A673 (cell line): Measurements from ENCODE around the gene KLRC4. TPM values are rescaled to one million over a fixed set of nuclear protein-coding genes. Genes with fewer than 3 reads are reported as not detected.
A peak's percentile ranks its signal among the peaks of the same experiment; 100 is the strongest.
"Not testable (repeated sequence)": the region's sequence is repeated elsewhere in the genome, so short reads cannot be mapped to it uniquely, and the experiment has no call there.

Experiments
- BruUV-seq: library from RNA; stranded (reverse); fragments of 400-500 nt; replicated peaks from 2 replicates; lab custom pipeline; 2021; lab: Mats Ljungman, UMichigan
- CTCF ChIA-PET: fragments of 300-600 bp; sonication (Branson Sonifier 250); formaldehyde crosslinking; loops from one replicate; lab custom pipeline; 2022; ENCODE audit warnings: antibody characterized with exemption; lab: Charles Lee
- POLR2A ChIA-PET: fragments of 300-600 bp; sonication (Branson Sonifier 250); formaldehyde crosslinking; loops from one replicate; lab custom pipeline; 2022; ENCODE audit warnings: antibody characterized with exemption; ENCODE audit not compliant: low non-redundant PET; lab: Charles Lee
- DNase-seq: peaks from one replicate; pipeline ENCODE4 v3.0.0-alpha.2; 2015; ENCODE audit warnings: low spot score
- H3K27ac ChIP-seq: fragments of 200-600 bp; sonication (generic); 2 replicates; pipeline ENCODE4 v1.5.1; 2016; ENCODE audit warnings: mixed run types, low read depth, mild to moderate bottlenecking, mixed read lengths, antibody characterized with exemption, low read length; ENCODE audit not compliant: poor library complexity, severe bottlenecking
- H3K27me3 ChIP-seq: fragments of 200-600 bp; sonication (generic); replicated peaks from 2 replicates; pipeline ENCODE4 v1.6.1; 2017; ENCODE audit warnings: mixed run types, low read depth, mild to moderate bottlenecking, mixed read lengths, antibody characterized with exemption, low read length; ENCODE audit not compliant: insufficient read depth, poor library complexity
- H3K36me3 ChIP-seq: fragments of 200-600 bp; sonication (generic); 2 replicates; pipeline ENCODE4 v1.6.1; 2016; ENCODE audit warnings: mixed run types, mild to moderate bottlenecking, mixed read lengths, antibody characterized with exemption, low read length; ENCODE audit not compliant: insufficient read depth, poor library complexity, severe bottlenecking
- H3K4me1 ChIP-seq: fragments of 200-600 bp; sonication (generic); 2 replicates; pipeline ENCODE4 v1.6.1; 2017; ENCODE audit warnings: mixed run types, mild to moderate bottlenecking, mixed read lengths, antibody characterized with exemption, low read length; ENCODE audit not compliant: insufficient read depth, poor library complexity, severe bottlenecking
- H3K4me3 ChIP-seq: fragments of 200-600 bp; sonication (generic); 2 replicates; pipeline ENCODE4 v1.5.1; 2016; ENCODE audit warnings: low read depth, mixed run types, mild to moderate bottlenecking, mixed read lengths, low read length; ENCODE audit not compliant: poor library complexity, severe bottlenecking
- H3K9me3 ChIP-seq: fragments of 200-600 bp; sonication (generic); 2 replicates; pipeline ENCODE4 v1.6.1; 2016; ENCODE audit warnings: mixed run types, low read depth, mild to moderate bottlenecking, mixed read lengths, antibody characterized with exemption, low read length; ENCODE audit not compliant: poor library complexity, severe bottlenecking
- CTCF ChIP-seq: fragments of 300-800, 200-600 bp; sonication (generic); conservative IDR thresholded peaks from 2 replicates; pipeline ENCODE4 v1.5.1; 2017; ENCODE audit warnings: low read depth, mild to moderate bottlenecking, antibody characterized with exemption, low read length, moderate library complexity, mixed read lengths
- EZH2 ChIP-seq: fragments of 200-600 bp; sonication (generic); IDR thresholded peaks from 2 replicates; pipeline ENCODE4 v1.6.1; 2017; ENCODE audit warnings: borderline replicate concordance, low read depth, mild to moderate bottlenecking, mixed read lengths, antibody characterized with exemption, low read length; ENCODE audit not compliant: poor library complexity, severe bottlenecking
- intact Hi-C: fragments of 100-400 bp; cut with micrococcal nuclease; formaldehyde crosslinking; loops from one replicate; pipeline ENCODE4 v1.10.0; 2022; ENCODE audit not compliant: unreplicated experiment
- total RNA-seq: library from RNA; stranded (reverse); gene quantifications from 2 replicates; pipeline ENCODE4 v1.2.3, GENCODE V29; 2021

KLRC4 gene
- total RNA-seq, 1 experiment from 2014 or later: not detected

- no peak overlapping the region for H3K27ac ChIP-seq
- ChIA-PET POLR2A (no interaction called here), CTCF (no interaction called here)
- H3K4me1 ChIP-seq: peaks cover 13% of the 10 kb centered on the region
- TF ChIP-seq EZH2 (no peak), CTCF (no peak)
- intact Hi-C loops: no loop called here
- H3K4me3 ChIP-seq: no peak overlapping the region
- no peaks in the 10 kb centered on the region for H3K27me3 ChIP-seq
- no TSS peak for BruUV-seq
- H3K9me3 ChIP-seq: no peaks in the 10 kb centered on the region
- DNase-seq: no peak
- no peaks in the 10 kb centered on the region for H3K36me3 ChIP-seq
These were observed 41.1 kb downstream of the KLRC4 start for GRCh38 chr12:10368206-10369171.

- H3K4me3 ChIP-seq, CTCF ChIA-PET, intact Hi-C loops, BruUV-seq, DNase-seq, H3K27me3 ChIP-seq, POLR2A ChIA-PET, H3K9me3 ChIP-seq, H3K27ac ChIP-seq, H3K36me3 ChIP-seq: not testable (repeated sequence)
- peaks cover 20% of the 10 kb centered on the region for H3K4me1 ChIP-seq
These were observed 41.8 kb downstream of the KLRC4 start for GRCh38 chr12:10367714-10368113.

GRCh38 chr12:10366875-10367274, 42.7 kb downstream of the KLRC4 start:
- Histone ChIP-seq H3K9me3 (no peaks in the 10 kb centered on the region), H3K4me3 (no peak overlapping the region), H3K4me1 (peaks cover 21% of the 10 kb centered on the region), H3K27me3 (no peaks in the 10 kb centered on the region), H3K27ac (no peak overlapping the region), H3K36me3 (no peaks in the 10 kb centered on the region)
- intact Hi-C loops: no loop called here
- BruUV-seq: no TSS peak
- ChIA-PET CTCF (interaction anchor here (0.6 kb wide), 1 partner anchor 1341 kb away, joined by 3 read pairs; no protein-coding TSS in a partner anchor), POLR2A (interaction anchor here (0.5 to 0.6 kb wide), 2 partner anchors 87 to 1015 kb away, joined by 3 to 4 read pairs; no protein-coding TSS in a partner anchor)
- no peak for TF ChIP-seq EZH2
- peak; percentile 35; the same call in 1 of the 2 replicates for TF ChIP-seq CTCF
- DNase-seq: peak; percentile 29
